HG02763 (cell line): Measurements from ENCODE around the gene GRID1.
"Not testable (repeated sequence)": the region's sequence is repeated elsewhere in the genome, so short reads cannot be mapped to it uniquely, and the experiment has no call there.

ENCODE experiments used
- ATAC-seq: cut with Tn5 transposase; IDR thresholded peaks from one replicate; pipeline ENCODE4 v1.9.1; 2021; ENCODE audit warnings: mild to moderate bottlenecking, moderate library complexity; ENCODE audit not compliant: unreplicated experiment

The GRID1 gene

DNA sequence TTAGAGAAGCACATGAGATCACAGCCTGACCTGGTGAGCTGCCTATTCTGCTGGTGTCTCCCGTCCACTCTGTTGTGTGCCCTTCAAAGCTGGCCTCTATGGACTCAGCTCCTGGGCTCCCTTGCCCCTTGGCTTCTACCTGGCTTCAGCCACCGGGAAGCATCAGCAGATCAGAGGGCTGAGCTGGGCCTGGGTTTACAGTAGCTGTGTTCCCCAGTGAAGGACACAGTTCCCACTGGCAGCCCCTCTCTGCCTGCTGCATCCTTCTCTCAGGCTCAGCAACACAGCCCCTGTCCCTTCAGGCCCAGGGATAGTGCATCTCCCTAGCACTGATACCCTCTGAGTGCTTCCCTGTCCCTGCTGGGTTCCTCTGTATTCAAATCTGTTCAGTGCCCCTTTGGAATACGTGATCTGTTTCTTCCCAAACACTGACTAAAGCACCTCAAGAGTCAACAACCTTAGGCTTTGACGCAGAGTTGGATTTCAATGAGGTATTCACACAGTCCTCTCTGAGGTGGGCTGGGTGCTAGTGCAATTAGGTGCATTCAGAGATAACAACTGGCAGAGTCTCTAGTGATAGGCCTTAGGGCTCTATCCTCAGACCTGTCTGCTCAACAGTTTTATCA lies 109.8 kb downstream of the GRID1 start:
- ATAC-seq = no peak

DNA sequence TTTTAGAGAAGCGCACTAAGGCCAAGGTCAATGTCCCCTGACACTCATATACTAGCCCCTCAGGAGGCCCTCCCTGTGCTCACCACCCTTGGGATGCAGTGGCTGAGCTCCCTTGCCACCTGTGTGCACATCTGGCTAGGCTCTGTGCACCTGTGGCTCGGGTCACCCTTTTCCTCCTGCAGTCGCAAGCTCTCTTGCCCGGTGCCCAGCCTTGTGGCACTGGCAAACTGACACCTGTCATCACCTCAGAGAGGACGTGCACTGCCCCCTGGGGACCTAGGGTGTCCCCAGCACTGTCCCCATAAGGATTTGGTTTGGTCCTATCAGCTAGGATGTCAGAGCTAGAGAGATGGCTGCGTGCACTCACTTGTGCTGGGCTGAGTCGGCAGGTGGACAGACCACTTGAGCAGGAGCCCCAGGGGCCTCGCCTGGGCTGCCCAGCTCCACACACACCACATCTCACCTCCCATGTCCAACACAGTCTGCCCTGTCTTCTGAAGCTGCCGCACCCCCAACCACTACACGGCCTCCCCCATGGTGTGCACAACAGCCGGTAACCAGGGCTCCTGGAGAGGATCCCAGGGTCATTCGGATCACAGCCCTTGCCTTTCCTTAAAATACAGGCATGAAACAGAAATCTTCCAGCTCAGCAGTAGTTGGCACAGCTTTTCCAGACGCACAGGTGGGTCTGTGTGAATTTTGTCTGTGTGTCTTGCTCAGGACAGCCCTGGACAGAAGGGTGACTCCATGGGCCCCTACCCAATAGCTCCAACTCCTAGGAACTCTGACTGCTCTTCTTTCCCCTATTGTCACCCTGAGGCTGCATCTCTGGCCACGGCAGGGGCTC lies 111.0 kb downstream of the GRID1 start:
- no peak for ATAC-seq

DNA sequence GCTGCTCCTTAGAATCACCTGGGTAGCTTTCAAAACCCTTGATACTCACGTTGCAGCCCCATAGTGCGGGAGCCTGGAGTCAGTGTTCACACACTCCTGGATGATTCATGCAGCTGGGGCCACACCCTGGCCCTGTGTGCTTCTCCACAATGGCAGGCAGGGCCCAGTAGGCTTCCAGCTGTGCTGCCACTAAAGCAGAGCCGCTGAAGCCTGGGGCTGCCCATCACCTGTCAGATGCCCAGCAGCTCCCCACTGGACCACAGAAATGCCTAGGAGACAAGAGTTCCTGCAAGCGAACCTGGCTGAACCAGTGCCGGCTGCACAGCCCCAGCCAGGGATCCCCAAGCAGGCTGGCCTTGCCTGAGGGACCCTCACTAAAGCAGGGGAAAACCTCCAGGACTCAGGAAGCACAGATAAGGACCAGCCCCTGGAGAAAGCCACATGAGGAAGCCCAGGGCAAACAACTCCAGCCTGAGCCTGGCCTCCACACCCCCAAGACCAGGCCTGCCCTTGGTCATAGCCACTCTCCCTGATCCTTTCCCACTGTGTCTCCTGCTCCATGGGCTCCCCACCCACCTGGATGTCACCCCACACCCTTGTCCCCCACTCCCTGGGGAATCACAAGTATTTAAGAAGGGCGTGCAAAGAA lies 111.9 kb downstream of the GRID1 start:
- ATAC-seq = no peak

DNA sequence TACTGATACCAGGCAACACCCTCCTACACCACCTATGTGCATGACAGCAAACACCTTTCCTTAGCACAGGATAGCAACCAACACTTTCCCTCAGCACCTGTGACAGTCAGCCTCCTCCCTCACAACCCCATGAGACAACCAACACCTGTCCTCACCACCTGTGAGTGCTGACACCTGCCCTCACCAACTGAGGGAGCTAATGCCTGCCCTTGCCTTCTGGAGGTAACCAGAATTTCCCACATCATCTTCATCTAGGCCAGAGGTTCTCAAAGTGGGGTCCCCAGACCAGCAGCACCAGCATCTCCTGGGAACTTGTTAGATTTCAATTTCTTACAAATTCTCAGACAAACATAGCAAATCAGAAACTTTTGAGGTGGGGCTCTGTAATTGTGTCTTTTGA lies 112.5 kb downstream of the GRID1 start:
- no peak for ATAC-seq

DNA sequence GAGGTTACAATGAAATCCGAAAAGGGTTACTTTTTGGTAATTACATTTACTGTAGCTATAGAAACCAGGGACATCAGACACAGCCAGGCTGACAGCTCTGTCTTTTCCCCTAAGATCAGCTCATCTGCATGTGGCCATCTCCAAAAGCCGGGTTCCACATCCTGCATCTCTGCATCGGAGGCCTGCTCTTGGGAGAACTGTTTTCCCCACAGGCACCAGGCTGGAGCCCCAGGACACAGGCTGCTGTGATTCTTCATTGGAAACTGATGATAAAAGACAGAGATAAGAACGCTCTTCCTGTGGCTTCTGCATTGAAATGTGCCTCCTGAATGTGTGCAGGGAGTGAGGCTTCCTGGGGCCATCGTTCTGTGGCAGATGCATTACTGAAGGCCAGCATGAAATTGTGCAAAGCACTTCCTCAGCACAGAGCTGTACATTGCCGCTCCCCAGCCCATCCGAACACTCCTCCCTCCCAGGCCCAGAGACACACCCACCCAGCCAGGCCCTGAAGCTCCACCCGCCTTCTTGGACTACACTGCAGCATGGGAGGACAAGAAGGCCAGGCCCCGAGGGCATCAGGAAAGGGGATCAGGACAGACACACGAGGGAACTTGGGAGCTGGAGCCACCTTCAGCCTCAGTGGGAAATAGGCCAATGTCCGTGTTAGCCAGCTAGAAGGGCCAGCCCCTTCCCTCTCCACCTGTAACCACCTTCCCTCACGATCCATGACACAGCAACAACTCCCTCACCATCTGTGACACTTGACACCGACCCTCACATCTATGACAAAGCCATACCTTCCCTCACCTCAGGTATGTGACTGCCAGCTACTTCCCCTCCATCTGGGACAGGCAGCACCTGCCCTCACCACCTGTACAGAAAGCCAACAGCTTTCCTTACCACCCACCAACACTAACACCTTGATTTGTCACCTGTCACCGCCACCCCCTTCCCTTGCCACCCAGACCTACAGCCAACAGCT lies 113.2 kb downstream of the GRID1 start:
- no peak for ATAC-seq

DNA sequence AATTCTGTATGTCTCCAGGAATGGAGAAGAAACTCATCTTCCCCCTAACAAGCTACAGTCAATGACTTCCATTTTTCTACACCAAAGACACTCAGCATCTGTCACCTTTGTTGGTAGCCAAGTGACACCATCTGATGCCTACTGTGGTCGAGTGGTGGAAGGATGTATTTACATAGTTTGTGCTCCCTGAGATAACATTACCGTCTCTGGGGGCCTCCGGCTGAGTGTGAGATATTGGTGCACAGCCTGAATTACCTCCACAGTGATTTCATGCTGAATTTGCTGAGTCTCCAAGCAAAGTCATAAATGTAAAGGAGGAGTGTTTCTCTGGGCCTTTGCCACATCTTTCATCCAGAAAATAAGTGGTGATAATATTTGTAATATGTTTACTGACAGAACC lies 114.0 kb downstream of the GRID1 start:
- ATAC-seq = no peak

DNA sequence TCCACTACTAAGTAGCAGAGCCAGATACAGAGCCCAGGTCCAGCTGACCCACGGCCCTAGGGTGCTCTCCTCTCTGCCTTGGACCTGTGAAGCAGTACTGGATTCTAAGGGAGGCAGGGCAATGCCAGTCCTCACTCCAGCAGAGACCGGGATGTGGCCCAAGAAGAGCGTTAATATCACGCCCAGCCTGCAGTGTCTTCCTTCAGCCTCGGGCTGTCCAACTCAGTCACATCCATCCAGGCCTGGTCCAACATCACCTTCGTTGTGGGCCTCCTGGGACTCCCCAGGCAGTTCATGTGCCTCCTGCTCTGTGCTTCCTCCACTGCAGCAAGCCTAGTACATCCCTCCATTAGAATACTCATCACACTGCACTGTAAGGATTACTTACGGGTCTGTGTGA lies 114.5 kb downstream of the GRID1 start:
- ATAC-seq = no peak

DNA sequence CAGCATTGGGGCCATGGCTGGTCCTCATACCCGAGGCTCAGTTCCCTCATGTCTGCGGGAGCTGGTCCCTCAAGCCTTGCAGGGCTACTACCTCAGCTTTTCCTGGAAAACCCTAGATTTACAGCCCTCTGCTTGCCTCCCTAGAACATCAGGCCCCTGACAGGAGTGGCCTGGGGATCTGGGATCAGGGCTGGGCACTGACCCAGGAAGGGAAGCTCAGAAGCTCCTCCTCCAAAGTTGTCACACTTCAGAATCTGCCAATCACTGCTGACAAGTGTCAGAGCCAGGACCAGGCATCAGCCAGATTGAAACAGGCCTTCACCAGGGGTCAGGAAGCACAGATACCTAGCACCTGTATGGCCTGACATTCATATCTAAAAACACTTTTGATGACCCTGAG lies 115.2 kb downstream of the GRID1 start:
- no peak for ATAC-seq

DNA sequence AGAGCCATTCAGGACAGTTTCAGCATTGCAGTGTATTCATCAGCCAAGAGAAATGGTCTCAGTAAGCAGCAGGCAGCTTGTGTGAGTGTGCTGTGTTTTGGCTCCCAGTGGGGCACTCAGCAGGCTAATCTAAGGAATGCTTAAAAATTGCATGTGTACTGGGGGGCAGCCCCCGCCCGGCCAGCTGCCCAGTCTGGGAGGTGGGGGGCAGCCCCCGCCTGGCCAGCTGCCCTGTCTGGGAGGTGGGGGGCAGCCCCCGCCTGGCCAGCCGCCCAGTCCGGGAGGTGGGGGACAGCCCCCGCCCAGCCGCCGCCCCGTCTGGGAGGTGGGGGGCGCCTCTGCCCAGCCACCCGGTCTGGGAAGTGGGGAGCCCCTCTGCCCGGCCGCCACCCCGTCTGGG lies 116.2 kb downstream of the GRID1 start:
- no peak for ATAC-seq

DNA sequence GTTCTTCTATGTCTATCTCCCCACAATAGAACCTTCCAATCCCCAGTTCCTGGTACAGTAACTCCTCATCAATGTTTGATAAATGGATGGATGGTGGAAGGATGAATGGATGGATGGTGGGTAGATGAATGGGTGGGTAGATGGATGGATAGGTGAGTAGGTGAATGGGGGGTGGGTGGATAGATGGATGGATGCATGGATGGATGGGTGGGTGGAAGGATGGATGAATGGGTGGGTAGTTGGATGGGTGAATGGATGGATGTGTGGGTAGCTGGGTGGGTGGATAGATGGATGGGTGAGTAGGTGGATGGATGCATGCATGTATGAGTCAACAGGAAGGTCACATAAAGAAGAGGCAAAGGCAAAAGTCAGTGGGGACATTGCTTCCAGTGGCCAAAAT lies 116.8 kb downstream of the GRID1 start:
- ATAC-seq = no peak

DNA sequence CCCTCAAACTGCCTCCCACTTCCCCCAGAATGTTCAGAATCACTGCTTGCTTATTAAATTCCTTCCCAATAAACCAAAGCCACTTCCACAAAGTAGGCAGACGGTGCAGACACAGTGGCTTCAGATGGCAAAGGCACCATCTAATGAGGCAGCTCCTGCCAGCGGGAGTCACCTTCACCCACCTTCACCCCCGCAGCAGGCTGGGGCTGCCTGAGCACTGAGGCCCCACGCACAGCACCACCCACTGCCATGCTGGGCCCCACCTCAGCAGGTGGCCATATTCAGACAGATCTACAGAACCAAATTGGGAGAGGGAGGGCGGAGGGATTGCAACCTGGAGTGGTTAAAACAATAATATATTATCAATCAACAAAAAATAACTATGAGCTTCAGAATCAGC lies 118.5 kb downstream of the GRID1 start:
- ATAC-seq = no peak

DNA sequence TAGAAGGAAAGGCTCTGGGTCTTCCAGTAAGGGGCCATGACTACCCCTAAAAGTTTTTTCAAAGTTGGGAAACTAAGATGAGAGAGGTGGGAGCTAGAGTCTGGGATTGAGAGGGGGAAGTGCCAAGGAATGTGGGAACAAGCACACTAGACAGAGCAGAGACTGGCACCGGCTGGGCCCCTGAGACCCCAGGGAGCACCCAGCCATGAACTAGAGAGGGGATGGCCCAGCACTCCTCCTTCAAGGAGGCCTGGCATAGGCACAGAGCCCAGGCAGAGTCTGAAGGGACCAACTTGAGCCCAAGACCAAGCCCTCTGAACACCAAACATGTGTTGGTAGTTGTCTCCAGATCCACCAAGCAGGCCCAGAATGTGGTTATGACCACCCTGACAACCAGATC lies 119.0 kb downstream of the GRID1 start:
- no peak for ATAC-seq

DNA sequence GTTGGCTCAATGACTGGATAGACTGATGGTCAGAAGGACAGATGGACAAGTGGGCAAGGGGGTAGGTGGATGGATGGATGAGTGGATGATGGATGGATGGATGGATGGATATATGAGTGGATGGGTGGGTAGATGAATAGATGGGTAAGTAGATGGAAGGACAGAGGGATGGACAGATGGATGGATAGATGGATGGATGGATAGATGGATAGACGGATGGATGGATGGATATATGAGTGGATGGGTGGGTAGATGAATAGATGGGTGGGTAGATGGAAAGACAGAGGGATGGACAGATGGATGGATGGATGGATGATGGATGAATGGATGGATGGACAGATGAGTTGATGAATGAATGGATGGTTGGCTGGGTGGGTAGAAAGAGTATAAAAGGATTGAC lies 119.5 kb downstream of the GRID1 start:
- no peak for ATAC-seq

DNA sequence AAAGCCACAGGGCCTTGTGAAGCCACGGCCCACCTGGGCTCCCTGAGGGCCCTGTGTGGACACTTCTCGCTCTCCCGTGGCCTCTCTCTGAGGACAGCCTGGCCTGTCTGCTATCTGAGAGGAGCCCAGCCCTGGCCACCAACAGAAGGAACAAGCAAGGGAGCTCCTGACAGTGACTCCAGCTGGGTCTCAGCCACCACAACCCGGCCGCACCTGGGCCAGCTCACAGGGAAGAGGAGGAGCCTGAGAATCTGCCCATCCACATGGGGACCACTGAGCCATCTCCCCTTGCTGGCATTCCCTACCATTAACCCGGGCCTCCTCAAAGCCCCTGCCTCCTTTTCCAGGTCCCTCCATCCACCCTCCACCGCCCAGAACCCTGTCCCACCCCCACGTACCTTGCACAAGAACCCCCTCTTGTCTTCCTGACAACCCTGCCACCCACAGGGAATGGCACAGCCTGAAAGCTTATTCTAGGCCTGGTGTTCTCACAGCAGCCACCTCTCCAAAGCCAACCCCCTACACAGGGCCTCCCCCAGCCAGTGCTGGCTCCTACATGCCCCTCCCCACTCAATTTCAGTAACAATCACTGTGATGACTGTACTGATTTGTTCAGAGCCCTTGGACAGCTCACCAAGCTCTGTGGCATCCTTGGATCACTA lies 120.2 kb downstream of the GRID1 start:
- no peak for ATAC-seq

DNA sequence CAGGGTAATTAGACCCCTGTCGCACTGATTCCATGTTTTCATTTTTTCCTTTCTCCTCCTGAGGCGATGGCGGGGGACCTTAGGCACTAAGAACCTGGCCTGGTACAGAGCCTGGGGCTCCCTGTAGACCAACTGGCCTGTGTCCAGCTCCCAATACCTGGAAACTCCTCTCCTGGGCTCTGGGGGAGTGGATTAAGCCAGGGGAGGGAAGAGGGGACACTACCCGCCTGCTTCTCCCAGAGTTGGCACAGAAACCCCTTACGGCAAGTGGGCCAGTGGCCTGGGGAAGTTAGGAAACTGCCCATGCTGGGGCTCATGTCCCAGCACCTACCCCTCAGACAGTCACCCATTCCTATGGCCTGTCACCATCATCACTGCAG lies 121.6 kb downstream of the GRID1 start:
- ATAC-seq = no peak

DNA sequence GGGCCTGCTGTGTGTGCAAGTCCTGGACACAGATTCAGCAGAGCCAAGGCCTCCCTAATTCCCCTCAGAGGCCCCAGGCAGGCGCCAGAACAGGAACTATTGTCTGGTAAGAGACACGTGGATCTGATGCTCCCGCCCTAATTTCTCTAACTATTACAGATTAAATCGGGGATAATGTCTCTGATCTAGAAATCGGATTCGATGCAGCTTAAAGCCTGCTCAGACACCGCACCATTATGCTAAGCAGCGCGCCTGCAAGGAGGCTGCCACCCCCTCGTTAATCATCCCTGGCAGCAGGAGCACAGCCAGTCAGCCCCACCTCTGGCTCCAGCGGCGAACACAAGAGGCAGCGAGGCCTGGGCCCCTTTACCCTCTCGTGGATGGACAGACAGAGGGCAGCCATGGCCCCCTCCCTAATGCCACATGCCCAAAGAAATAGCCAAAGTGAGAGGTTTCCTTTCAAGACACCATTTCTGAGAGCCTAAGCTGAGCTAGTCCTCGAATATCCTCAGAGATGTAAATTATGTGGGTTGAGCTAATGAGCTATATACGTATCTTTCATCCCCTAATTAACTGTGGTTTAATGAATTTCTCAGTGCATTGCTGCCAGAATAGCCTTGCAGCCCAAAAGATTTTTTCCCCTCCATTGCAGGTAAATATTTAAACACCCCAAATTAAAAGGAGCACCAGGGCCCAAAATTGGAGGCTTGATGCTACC lies 122.1 kb downstream of the GRID1 start:
- no peak for ATAC-seq

DNA sequence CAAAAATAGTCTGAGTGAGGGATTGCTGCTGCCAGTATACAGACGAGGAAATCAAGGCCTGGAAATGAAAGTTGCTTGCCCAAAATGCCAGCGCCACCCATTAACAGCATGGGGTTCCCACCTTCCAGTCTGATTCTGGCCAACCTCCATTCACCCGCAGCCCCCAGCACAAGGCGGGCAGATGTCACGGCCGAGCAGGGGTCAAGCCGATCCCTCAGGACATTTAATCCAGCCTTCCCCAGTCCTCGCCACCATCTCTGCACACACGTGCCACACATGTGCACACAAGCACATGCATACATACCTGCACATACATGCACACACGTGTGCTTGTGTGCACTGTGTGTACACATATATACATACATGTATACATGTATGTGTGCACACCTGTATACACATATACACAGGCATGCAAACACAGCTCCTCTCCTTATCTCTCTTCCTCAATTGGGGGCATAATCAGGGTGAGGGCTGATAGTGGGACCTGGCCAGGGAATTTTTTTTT lies 122.9 kb downstream of the GRID1 start:
- no peak for ATAC-seq

DNA sequence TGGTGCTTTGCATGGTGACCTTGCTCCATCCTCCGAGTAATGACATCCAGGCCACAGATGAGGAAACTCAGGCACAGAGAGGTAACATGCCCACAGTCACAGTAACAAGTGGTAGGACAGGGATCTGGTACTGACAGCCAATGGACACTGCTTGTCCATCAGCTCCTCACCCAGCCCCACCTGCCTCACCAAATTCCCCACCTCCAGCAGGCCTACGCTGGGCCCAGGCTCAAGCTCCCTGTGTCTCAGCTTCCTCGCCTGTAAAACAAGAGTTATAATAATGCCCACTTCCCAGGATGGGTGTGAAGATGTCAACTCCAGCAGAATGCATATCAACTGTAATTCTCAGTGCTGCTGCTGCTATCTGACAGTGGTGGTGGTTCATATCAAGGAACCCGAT lies 123.8 kb downstream of the GRID1 start:
- no peak for ATAC-seq

DNA sequence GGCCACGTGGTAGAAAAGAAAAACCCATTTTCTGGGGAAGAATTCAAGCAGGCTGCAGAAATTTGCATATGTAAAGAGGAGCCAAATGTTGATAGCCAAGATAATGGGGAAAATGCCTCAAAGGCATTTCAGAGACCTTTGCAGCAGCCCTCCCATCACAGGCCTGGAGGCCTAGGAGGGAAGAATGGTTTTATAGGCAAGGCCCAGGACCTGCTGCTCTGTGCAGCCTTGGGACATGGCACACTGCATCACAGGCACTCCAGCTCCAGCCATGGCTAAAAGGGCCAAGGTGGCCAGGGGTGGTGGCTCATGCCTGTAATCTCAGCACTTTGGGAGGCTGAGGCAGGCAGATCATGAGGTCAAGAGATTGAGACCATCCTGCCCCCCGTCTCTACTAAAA lies 128.5 kb downstream of the GRID1 start:
- ATAC-seq = not testable (repeated sequence)
